KOPT-K1 (cell line): ENCODE data around the gene GABRG3.

Source experiments
- H3K27ac ChIP-seq: fragments of 200-600 bp; sonication (generic); 2 replicates; pipeline ENCODE4 v1.5.1; 2016; ENCODE audit warnings: antibody characterized with exemption, mild to moderate bottlenecking, low read depth, low read length; ENCODE audit not compliant: poor library complexity, severe bottlenecking
- H3K36me3 ChIP-seq: fragments of 200-600 bp; sonication (generic); 2 replicates; pipeline ENCODE4 v1.5.1; 2017; ENCODE audit warnings: antibody characterized with exemption, mild to moderate bottlenecking, low read length, moderate library complexity; ENCODE audit not compliant: insufficient read depth
- H3K9me3 ChIP-seq: fragments of 200-600 bp; sonication (generic); 2 replicates; pipeline ENCODE4 v1.5.1; 2017; ENCODE audit warnings: antibody characterized with exemption, low read length, mild to moderate bottlenecking; ENCODE audit not compliant: insufficient read depth, poor library complexity, severe bottlenecking

The GABRG3 gene

DNA sequence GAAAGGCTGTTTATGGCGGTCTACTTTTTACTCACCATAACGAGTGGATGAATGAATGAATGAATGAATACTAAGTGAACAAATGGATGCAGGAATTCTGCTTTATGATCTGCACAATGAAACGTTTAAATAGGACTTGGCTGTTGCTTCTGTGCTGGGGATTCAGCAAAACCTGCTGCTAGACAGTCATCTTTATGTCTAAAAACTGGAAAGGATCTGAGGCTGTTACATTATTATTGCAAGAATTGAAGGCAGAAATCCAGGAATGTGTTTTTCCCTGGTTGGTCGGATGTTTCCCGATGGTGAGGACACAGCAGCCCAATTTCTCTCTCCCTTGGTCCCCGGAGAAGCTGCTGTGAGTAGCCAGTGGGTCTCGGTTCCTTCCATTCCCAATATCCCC lies 94.2 kb downstream of the GABRG3 start:
- H3K36me3 ChIP-seq = no peaks in the 10 kb centered on the region
- H3K9me3 ChIP-seq = peaks cover 6% of the 10 kb centered on the region
- H3K27ac ChIP-seq = no peak overlapping the region

DNA sequence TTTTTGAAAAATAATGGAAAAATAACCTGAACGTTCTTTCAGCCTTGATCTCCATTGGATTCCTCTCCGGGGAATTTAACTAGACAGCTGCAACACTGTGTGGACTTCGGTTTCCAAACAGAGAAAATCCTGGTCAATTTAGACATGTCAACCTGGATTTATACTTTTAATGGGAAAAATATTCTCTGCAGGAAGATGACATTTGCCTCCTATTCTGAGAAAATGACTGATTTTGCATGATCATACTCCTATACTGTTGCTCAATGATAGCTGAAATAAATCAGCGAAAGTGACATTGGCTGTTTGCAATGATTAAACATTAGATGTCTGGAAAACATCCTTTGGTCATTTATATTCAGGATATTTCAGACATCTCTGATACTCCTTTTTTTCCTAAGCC lies 94.8 kb downstream of the GABRG3 start:
- peaks cover 6% of the 10 kb centered on the region for H3K9me3 ChIP-seq
- no peak overlapping the region for H3K27ac ChIP-seq
- no peaks in the 10 kb centered on the region for H3K36me3 ChIP-seq

DNA sequence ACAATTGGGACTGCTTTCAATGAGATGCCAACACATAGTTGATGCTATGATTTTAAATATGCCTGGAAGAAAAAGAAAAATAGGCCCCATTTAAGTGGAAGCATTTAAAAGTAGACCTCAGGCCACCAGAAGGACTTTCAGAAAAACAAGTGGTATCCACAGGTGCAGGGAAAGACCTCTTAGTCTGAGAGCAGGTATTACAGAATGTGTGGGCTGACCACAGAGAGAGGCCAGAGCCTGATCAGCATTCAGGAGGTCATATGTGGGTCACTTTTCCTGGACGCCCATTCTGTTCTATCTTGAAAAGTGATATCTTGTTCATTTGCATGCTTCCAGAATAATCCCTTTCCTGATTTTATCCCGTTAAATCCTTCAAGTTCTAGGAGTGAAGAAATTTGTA lies 95.5 kb downstream of the GABRG3 start:
- no peaks in the 10 kb centered on the region for H3K36me3 ChIP-seq
- H3K9me3 ChIP-seq = peaks cover 6% of the 10 kb centered on the region
- no peak overlapping the region for H3K27ac ChIP-seq

DNA sequence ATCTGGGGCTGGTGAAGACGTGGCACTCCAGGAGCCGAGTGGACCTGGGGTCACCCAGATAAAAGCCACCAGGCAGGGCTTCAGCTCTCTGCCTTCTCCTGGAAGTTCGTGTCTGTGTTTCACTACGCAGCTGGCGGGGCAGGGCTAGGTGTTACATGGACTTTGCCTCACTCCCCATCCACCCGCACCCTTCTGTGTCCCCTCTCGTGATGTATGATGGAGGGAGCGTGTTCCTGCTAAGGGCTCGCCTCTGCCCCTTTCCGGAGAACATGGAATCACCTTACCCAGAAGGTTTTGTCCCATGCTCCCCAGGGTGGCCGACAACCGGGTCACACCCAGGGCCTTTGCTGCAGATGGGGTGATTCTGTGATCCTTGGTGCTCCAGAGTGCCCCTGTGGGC lies 96.2 kb downstream of the GABRG3 start:
- Histone ChIP-seq H3K9me3 (peaks cover 6% of the 10 kb centered on the region), H3K27ac (no peak overlapping the region), H3K36me3 (no peaks in the 10 kb centered on the region)

DNA sequence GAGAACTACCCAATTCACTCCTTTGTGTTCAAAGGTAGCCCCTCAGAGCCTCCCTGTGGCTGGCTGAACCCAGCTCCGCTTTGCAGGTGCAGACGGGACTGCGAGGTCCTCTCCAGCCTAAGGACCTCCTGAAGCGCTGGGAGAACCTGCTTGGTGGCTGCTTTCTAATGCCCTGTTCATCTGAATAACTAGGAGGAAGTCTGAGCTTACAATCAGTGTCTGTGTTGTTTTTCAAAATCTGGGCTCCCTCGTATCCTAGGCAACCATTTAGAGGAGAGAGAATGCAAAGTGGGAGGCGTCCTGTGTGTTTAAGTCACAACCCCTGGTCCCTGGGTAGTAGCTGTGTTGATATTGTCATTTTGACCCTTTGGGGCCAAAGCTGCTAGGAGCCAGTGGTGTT lies 99.9 kb downstream of the GABRG3 start:
- no peak overlapping the region for H3K27ac ChIP-seq
- no peaks in the 10 kb centered on the region for H3K36me3 ChIP-seq
- H3K9me3 ChIP-seq = peaks cover 6% of the 10 kb centered on the region

DNA sequence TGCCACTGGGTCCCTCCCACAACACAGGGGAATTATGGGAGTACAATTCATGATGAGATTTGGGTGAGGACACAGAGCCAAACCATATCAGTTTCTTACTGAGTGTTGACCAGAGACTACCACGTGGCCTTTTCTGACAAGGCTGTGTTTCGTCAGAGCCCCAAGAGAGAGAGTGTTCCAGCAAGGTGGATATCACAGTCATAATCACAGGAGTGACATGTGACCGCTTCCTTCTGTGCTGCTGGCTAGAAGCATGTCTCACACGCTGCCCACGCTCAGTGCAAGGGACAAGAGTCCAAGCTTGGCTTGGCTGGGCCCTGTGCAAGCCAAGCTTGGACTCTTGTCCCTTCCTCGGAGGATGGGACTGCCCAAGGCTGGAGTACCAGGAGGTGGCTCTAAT lies 103.2 kb downstream of the GABRG3 start:
- H3K9me3 ChIP-seq = no peaks in the 10 kb centered on the region
- no peak overlapping the region for H3K27ac ChIP-seq
- H3K36me3 ChIP-seq = no peaks in the 10 kb centered on the region

DNA sequence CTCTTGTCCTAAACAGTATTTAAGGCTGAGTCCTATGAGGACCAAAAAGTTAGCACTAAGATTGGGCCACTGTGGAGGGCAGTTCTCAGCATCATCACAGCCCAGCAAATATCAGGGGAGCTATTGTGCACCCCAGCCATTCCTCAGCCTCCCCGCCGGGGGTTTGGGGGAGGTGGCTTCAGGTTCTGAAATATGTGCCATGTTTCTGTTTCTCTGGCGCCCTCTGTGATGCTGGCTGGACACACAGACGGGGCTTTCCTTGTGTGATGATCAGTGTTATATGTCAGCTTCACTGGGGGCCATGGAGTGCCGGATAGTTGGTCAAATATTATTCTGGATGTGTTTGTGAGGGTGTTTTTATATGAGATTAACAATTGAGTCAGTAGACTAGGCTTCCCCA lies 106.8 kb downstream of the GABRG3 start:
- no peaks in the 10 kb centered on the region for H3K9me3 ChIP-seq
- H3K27ac ChIP-seq = no peak overlapping the region
- no peaks in the 10 kb centered on the region for H3K36me3 ChIP-seq

DNA sequence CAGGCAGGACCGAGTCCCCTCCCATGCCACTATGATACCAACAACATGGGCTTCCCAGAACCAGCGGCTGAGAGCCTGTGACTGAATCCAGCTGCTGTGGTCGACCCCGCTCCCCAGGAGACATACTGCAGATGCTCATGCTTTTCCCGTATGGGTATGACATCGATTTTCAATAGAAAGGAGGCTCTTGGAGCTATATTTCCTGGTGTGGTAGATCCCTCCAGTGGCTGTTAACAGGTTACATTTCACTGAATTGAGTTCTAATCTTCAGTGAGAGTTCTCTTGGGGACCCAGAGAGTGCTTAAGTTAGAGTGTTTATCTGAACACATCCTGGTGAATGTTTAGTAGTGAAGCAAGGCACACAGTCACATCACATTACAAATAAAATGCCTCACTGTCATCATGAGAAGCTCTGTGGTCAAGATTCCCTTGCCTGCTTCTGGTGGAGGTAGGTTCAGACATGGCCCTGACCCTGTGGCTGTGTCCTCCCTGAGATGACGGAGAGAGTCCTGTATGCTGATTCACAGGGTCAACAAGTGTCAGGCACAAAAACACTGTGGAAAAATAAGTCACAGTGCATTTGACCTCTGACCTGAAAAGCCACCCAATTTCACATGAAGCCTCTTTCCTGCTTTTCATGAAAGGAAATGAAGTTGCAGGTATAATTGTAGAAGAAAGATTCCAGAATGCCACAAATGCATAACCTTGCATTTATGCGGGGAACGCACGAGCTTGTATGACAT lies 110.9 kb downstream of the GABRG3 start:
- Histone ChIP-seq H3K27ac (no peak overlapping the region), H3K36me3 (no peaks in the 10 kb centered on the region), H3K9me3 (no peaks in the 10 kb centered on the region)

DNA sequence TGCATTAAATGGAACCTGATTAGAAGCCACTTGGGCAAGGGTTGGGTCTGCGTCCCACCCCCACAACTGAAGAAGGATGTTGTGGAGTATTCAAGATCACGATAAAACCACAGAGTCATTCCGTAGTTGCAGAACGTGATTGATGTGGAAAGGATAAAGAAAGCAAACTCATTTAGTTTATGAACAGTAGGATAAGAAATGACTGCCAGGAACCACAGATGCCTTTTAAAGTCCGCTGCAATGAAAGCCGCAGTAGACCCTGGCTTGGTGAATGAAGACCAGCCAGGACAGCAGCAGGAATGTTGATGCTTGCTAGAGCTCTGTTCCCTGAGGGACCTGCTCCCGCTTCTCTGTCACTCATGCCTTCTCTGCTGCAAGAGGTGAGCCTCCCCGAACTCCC lies 111.5 kb downstream of the GABRG3 start:
- peaks cover 1% of the 10 kb centered on the region for H3K9me3 ChIP-seq
- H3K36me3 ChIP-seq = no peaks in the 10 kb centered on the region
- no peak overlapping the region for H3K27ac ChIP-seq

DNA sequence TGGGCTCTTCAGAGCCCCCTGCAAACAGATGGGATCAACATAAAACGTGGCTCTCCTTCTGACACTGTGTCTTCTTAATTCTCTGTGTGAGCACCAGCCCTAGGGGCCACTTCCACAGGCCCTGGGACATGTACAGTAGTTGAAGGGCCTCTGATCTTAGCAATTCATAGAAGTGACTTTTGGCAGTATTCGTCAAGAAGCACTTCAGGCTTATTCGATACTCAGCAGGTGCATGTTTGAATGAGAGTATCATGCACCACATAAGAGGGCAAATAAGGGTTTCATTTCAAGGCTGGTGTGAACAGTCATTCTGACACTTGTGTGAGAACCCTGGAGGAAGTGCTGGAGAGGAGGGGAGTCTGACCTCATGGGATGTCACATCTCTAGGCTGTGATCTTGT lies 113.9 kb downstream of the GABRG3 start:
- Histone ChIP-seq H3K27ac (no peak overlapping the region), H3K36me3 (no peaks in the 10 kb centered on the region), H3K9me3 (peaks cover 6% of the 10 kb centered on the region)

DNA sequence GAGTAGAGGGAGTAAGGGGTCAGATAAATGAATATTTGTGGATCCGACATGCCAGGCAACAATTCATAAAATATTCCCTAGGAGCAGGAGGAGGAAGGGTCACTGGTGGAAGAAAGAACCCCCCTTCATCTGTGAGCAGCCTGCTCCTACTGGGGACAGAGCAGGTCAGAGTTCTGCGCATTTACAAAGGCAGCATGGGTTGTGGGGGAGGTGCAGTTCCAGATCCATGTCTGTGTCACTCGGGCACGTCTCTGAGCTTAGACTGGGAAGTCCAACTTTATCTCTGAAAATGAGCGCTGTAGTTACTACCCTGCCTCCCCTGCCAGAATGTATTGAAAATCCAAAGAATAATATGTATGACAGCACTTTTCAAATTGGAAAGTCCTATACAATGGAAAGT lies 115.2 kb downstream of the GABRG3 start:
- H3K36me3 ChIP-seq = no peaks in the 10 kb centered on the region
- peaks cover 6% of the 10 kb centered on the region for H3K9me3 ChIP-seq
- no peak overlapping the region for H3K27ac ChIP-seq

DNA sequence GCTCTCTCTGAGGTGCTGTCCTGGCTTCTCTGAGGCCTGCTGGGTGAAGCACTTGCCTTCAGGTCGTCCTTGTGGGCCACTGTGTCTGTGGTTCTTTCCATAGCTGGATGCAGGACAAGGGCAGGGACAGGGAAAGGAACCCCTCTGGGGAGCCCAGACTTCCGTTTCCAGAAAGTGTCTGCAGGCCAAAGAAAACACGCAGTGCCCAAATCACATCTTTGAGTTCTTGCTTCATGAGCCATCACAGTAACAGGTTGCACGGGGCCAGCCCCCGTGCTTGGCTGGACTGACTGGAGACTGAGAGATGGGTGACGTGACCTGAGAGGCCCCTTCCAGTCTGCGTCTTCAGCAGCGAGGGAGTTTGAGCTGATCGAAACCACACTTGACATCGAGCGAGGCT lies 115.8 kb downstream of the GABRG3 start:
- Histone ChIP-seq H3K9me3 (peaks cover 10% of the 10 kb centered on the region), H3K36me3 (no peaks in the 10 kb centered on the region), H3K27ac (no peak overlapping the region)

DNA sequence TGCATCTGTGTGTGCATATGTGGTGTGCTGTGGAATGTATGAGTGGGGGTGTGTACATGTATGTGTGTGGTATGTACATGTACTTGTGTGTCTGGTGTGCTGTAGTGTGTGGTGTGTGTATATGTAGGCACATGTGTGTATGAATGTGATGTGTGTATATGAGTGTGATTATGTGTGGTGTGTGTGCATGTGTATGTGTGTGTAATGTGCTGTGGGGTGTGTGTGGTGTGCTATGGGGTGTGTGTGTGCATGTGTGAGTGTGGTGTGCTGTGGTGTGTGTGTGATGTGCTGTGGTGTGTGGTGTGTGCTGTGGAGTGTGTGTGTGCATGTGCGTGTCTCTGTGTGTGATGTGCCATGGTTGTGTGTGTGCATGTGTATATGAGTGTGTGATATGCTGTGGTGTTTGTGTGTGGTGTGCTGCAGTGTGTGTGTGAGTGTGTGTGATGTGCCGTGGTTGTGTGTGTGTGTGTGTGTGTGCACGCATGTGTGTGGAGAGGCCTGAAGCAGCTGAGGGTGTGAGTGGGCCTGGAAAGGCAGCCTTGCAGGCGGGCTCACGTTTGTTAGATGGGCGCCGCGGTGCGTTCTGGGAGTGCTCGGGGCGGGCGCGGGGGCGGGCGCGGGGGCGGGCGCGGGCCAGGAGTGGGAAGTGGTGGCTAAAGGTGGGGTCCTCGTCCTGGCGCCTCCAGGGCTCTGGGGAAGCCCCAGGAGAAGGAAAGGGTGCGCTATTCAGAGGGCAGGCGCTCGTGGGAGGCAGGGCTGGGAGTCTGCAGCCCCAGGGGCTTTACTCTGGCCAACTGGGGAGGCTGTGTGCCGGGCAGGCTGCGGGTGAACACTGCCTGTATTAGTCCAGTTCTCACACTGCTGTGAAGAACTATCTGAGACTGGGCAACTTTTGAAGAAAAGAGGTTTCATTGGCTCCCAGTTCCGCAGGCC lies 116.9 kb downstream of the GABRG3 start:
- H3K27ac ChIP-seq = no peak overlapping the region
- no peaks in the 10 kb centered on the region for H3K36me3 ChIP-seq
- H3K9me3 ChIP-seq = peaks cover 10% of the 10 kb centered on the region

DNA sequence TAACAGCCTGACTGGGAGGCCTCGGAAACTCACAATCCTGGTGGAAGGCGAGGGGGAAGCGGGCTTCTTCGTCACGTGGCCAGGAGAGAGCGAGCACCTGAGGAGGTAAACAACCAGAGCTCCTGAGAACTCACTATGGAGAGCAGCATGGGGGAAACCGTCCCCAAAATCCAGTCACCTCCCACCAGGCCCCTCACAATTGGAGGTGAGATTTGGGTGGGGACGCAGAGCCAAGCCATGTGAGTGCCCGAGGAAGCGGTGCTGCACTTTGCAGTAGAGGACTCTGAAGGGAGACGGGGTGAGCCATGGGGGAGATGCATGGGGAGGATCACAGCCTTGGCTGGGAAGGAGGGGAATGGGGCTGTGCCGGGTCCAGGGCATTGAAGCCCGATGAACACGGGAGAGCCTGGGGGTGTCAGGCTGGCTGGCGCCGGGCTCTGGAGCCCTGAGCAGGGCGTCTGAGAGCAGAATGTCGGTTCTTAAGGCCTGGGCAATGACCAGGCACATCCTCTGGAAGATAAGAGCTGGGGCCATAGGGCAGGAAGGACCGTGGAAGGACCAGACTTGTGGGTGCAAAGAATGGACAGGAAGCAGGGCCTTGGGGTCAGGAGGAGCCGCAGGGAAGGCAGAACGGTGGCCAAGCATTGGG lies 117.7 kb downstream of the GABRG3 start:
- Histone ChIP-seq H3K27ac (no peak overlapping the region), H3K9me3 (peaks cover 10% of the 10 kb centered on the region)

DNA sequence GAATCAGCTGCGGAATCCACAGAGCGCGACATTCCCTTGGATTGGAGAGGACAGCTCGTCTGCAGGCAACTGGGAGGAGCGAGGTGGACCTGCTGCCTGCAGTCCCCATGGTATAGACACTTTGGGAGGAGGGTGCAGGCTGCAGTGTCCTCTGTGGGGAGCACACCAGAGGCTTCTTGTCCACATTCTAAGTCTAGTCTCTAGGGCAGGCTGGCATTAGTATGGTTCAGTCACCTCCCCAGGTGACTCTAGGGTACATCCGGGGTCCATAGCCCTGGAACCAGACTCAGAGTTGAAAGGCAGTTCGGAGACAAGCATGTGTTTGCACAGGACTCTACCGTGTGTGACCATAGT lies 118.2 kb downstream of the GABRG3 start:
- no peak overlapping the region for H3K27ac ChIP-seq
- peaks cover 10% of the 10 kb centered on the region for H3K9me3 ChIP-seq
- no peaks in the 10 kb centered on the region for H3K36me3 ChIP-seq

More for the DNA sequence above, 117.7 kb downstream of the GABRG3 start:
- no peaks in the 10 kb centered on the region for H3K36me3 ChIP-seq
